Measurements from ENCODE around the gene REV3L.
"Not testable (repeated sequence)": the region's sequence is repeated elsewhere in the genome, so short reads cannot be mapped to it uniquely, and the experiment has no call there.

Gene REV3L

DNA sequence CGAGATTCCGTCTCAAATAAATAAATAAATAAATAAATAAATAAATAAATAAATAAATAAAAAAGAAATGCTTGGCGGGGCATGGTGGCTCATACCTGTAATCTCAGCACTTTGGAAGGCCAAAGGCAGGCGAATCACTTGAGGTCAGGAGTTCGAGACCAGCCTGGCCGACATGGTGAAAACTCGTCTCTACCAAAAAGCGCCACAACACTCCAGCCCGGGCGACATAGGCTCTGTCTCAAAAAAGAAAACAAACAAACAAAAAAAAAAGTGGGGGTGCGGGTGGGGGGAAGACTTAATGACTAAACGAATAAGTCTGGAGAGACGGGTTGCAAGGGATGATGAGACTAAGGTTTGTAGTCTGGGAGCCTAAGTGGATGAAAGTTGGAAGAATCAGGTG lies 225.0 kb downstream of the REV3L start:
- Mint-ChIP-seq H3K4me1 (peaks cover 32% of the 10 kb centered on the region), H3K27me3 (ENCODE audit: low read depth) (peaks cover 19% of the 10 kb centered on the region), H3K27ac (no peak overlapping the region), H3K36me3 (ENCODE audit: low read depth) (peaks cover 3% of the 10 kb centered on the region), H3K4me3 (no peak overlapping the region), H3K9me3 (no peaks in the 10 kb centered on the region)
- TF ChIP-seq, protein P1, sequence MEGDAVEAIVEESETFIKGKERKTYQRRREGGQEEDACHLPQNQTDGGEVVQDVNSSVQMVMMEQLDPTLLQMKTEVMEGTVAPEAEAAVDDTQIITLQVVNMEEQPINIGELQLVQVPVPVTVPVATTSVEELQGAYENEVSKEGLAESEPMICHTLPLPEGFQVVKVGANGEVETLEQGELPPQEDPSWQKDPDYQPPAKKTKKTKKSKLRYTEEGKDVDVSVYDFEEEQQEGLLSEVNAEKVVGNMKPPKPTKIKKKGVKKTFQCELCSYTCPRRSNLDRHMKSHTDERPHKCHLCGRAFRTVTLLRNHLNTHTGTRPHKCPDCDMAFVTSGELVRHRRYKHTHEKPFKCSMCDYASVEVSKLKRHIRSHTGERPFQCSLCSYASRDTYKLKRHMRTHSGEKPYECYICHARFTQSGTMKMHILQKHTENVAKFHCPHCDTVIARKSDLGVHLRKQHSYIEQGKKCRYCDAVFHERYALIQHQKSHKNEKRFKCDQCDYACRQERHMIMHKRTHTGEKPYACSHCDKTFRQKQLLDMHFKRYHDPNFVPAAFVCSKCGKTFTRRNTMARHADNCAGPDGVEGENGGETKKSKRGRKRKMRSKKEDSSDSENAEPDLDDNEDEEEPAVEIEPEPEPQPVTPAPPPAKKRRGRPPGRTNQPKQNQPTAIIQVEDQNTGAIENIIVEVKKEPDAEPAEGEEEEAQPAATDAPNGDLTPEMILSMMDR (IDR thresholded peaks at IDR 0.05; ENCODE audit: unreplicated experiment in 3 of 3): no peak

DNA sequence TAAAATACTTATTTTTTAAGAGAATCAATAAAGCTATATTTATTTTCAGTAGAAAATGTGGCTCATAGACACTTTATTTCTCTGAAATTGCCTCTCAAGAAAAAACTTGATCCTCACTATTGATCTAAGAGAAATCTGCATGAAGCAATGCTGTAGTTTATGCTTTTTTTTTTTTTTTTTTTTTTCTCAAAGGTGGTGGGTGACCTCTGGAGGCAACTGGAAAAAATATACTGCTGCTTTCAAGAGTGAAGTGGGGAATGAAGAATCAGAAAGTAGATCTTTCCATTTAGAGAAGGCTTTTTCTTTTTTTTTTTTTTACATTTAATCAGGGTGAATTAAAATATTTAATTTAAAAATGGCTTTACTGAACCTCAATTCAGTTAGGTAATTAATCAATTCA lies 226.4 kb downstream of the REV3L start:
- H3K4me1 Mint-ChIP-seq: peaks cover 32% of the 10 kb centered on the region

DNA sequence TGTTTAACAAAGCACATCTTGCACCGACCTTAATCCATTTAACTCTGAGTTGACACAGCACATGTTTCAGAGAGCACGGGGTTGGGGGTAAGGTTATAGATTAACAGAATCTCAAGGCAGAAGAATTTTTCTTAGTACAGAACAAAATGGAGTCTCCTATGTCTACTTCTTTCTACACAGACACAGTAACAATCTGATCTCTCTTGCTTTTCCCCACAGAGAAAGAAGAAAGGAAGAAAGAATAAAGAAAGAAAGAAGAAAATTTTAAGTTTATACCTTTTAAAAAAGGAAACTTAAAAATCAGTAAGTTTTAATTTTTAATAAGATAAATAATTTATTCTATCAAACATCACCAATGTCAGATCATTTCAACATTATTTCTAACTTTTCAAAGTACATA lies 227.2 kb downstream of the REV3L start:
- peaks cover 19% of the 10 kb centered on the region for H3K27me3 Mint-ChIP-seq (ENCODE audit: low read depth)
- H3K4me3 Mint-ChIP-seq; H3K9me3 Mint-ChIP-seq; H3K36me3 Mint-ChIP-seq (ENCODE audit: low read depth): not testable (repeated sequence)
- H3K27ac Mint-ChIP-seq: peak overlapping the region in 2 of 3 experiments; percentile 30 to 35
- peaks cover 28% of the 10 kb centered on the region for H3K4me1 Mint-ChIP-seq

More for the DNA sequence above, 226.4 kb downstream of the REV3L start:
- H3K9me3 Mint-ChIP-seq: no peaks in the 10 kb centered on the region
- peak overlapping the region in 1 of 3 experiments; percentile 30 for H3K27ac Mint-ChIP-seq
- TF ChIP-seq, protein P1 (IDR thresholded peaks at IDR 0.05; ENCODE audit: unreplicated experiment in 3 of 3): peak in 2 of 3 experiments; percentile 17 to 33
- no peak overlapping the region for H3K4me3 Mint-ChIP-seq
- H3K36me3 Mint-ChIP-seq (ENCODE audit: low read depth): no peaks in the 10 kb centered on the region
- H3K27me3 Mint-ChIP-seq (ENCODE audit: low read depth): peaks cover 19% of the 10 kb centered on the region

DNA sequence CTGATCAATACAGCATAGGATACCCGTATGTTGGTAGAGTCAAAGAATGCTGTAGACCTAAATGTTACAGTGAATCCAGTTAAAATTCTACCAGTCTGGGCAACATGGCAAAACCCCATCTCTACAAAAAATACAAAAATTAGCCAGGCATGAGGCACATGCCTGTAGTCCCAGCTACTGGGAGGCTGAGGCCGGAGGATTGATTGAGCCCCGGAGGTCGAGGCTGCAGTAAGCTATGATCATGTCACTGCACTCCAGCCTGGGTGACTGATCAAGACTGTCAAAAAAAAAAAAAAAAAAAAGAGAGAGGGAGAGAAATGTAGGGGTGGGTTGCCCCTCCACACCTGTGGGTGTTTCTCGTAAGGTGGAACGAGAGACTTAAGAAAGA lies 228.2 kb downstream of the REV3L start:
- Mint-ChIP-seq H3K4me3 (no peak overlapping the region), H3K27ac (peak overlapping the region in 1 of 3 experiments; percentile 30), H3K9me3 (no peaks in the 10 kb centered on the region), H3K27me3 (ENCODE audit: low read depth) (peaks cover 19% of the 10 kb centered on the region), H3K4me1 (peaks cover 21% of the 10 kb centered on the region), H3K36me3 (ENCODE audit: low read depth) (no peaks in the 10 kb centered on the region)
- TF ChIP-seq, protein P1 (IDR thresholded peaks at IDR 0.05; ENCODE audit: unreplicated experiment in 3 of 3): no peak

DNA sequence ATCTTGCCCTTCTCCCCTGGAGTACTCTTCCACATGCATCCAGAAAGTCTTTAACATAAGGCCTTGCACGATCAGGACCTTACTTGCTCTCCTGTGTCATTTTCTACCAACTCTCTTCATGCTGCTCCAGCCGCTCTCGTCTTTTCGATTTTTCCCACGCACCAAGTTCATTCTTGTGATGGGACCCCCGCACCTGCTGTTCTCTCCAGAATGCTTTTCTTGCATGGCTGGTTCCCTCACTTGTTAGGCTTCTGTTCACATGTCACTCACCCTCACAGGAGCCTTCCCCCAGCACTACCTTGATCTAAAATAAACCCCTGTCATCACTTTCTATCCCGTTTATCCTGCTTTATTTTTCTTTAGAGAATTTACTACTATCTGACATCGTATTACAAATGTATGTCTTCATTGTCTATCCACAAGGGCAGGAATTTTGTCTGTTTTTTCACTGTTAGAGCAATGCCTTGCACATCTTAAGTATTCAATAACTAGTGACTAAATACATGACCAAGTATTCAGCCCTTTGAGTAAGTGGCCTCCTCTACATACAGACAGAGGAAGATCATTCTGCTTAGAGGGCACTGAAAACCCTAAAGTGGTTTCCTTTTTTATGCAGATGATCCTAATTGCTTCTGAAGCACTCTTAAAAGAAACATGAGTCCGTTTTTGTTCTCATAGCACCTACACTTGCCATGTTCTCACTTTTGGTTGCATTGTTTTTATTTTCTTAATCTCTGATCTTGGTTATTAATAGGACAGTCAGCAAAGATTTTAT lies 228.8 kb downstream of the REV3L start:
- peak overlapping the region in 1 of 3 experiments; percentile 30 for H3K27ac Mint-ChIP-seq
- no peaks in the 10 kb centered on the region for H3K9me3 Mint-ChIP-seq
- no peak overlapping the region for H3K4me3 Mint-ChIP-seq
- peaks cover 19% of the 10 kb centered on the region for H3K27me3 Mint-ChIP-seq (ENCODE audit: low read depth)
- H3K4me1 Mint-ChIP-seq: peaks cover 20% of the 10 kb centered on the region
- no peaks in the 10 kb centered on the region for H3K36me3 Mint-ChIP-seq (ENCODE audit: low read depth)
- TF ChIP-seq, protein P1 (IDR thresholded peaks at IDR 0.05; ENCODE audit: unreplicated experiment in 3 of 3): no peak

DNA sequence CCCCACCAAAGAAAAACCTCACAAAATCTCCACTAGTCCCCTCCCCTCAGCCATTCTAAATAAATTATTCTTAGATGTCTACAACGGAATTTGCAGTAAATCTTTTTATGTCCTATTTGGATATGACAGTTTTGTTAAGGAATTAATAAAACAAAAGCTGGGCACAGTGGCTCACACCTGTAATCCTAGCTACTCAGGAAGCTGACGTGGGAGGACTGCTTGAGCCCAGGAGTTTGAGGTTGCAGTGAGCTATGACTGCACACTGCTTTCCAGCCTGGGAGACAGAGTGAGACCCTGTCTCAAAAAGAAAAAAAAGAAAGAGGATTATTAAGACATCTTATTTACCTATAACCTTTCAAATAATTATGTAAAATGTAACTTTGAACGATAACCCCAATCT lies 230.3 kb downstream of the REV3L start:
- no peaks in the 10 kb centered on the region for H3K9me3 Mint-ChIP-seq
- H3K4me3 Mint-ChIP-seq: no peak overlapping the region
- peaks cover 13% of the 10 kb centered on the region for H3K4me1 Mint-ChIP-seq
- TF ChIP-seq, protein P1 (IDR thresholded peaks at IDR 0.05; ENCODE audit: unreplicated experiment in 3 of 3): no peak
- H3K27me3 Mint-ChIP-seq (ENCODE audit: low read depth): peaks cover 13% of the 10 kb centered on the region
- peak overlapping the region in 1 of 3 experiments; percentile 40 for H3K27ac Mint-ChIP-seq
- H3K36me3 Mint-ChIP-seq (ENCODE audit: low read depth): no peaks in the 10 kb centered on the region
